HepG2 (cell line): ENCODE results near the gene STPG4. TPM values are rescaled to one million over a fixed set of nuclear protein-coding genes. Genes with fewer than 3 reads are reported as not detected.

Source experiments
- DBP ChIP-seq: sonication (generic); formaldehyde crosslinking; IDR thresholded peaks from 2 replicates; pipeline ENCODE4 v1.4.0; 2020; ENCODE audit warnings: missing genetic modification reagents; ENCODE audit errors: not compliant biosample characterization
- FOXP1 ChIP-seq, 2 experiments: fragments of 450-650 bp in 1 of 2; IDR thresholded peaks; 2 replicates each; pipeline ENCODE4 v1.6.1; 2017 to 2018; ENCODE audit warnings: antibody characterized with exemption in 1 of 2
- HBP1 ChIP-seq: IDR thresholded peaks from 2 replicates; pipeline ENCODE4 v1.6.1; 2016; ENCODE audit warnings: low read depth, control low read depth
- HNRNPUL1 ChIP-seq: fragments of 200-400 bp; formaldehyde crosslinking; IDR thresholded peaks from 2 replicates; pipeline ENCODE4 v1.6.1; 2017; ENCODE audit warnings: low read depth, mild to moderate bottlenecking, low read length, moderate library complexity
- JUN ChIP-seq: sonication (generic); formaldehyde crosslinking; IDR thresholded peaks from 2 replicates; pipeline ENCODE4 v1.4.0; 2020; ENCODE audit warnings: mild to moderate bottlenecking, missing genetic modification reagents
- KDM5A ChIP-seq: fragments of 200-600 bp; sonication (generic); IDR thresholded peaks from 2 replicates; pipeline ENCODE4 v1.7.0; 2018; ENCODE audit warnings: antibody characterized with exemption, mild to moderate bottlenecking, low read length, borderline replicate concordance
- NFYC ChIP-seq: IDR thresholded peaks from 2 replicates; pipeline ENCODE4 v1.6.1; 2016; ENCODE audit warnings: missing genetic modification reagents, missing compliant biosample characterization
- PAX8 ChIP-seq: sonication (generic); formaldehyde crosslinking; IDR thresholded peaks from 2 replicates; pipeline ENCODE4 v1.8.0; 2022; ENCODE audit warnings: mild to moderate bottlenecking, missing genetic modification reagents, borderline replicate concordance
- RFX5 ChIP-seq: IDR thresholded peaks from 2 replicates; pipeline ENCODE4 v1.6.1; 2011; ENCODE audit warnings: low read depth, low read length, improper control_type of control experiment
- RFXAP ChIP-seq: sonication (generic); formaldehyde crosslinking; IDR thresholded peaks from 2 replicates; pipeline ENCODE4 v1.4.0; 2020; ENCODE audit warnings: missing genetic modification reagents, borderline replicate concordance
- SMYD3 ChIP-seq: sonication (generic); formaldehyde crosslinking; IDR thresholded peaks from 2 replicates; pipeline ENCODE4 v1.8.1; 2023; ENCODE audit warnings: mild to moderate bottlenecking, missing genetic modification reagents
- TOPORS ChIP-seq: sonication (generic); formaldehyde crosslinking; IDR thresholded peaks from 2 replicates; pipeline ENCODE4 v1.8.0; 2023; ENCODE audit warnings: mild to moderate bottlenecking, missing genetic modification reagents
- ZNF432 ChIP-seq: sonication (generic); formaldehyde crosslinking; IDR thresholded peaks from 2 replicates; pipeline ENCODE4 v1.5.0; 2020; ENCODE audit warnings: missing genetic modification reagents, mild to moderate bottlenecking, borderline replicate concordance
- ZNF562 ChIP-seq: sonication (generic); formaldehyde crosslinking; IDR thresholded peaks from 2 replicates; pipeline ENCODE4 v1.8.0; 2022; ENCODE audit warnings: missing genetic modification reagents, borderline replicate concordance
- ZNF740 ChIP-seq: sonication (generic); formaldehyde crosslinking; IDR thresholded peaks from 2 replicates; pipeline ENCODE4 v1.4.0; 2020; ENCODE audit warnings: missing genetic modification reagents
- polyA plus RNA-seq, 8 experiments: library from polyadenylated mRNA; depleted of rRNA in 3 of 8; stranded (reverse) in 7 of 8; unstranded in 1 of 8; fragments of >200 nt; fragmentation: Illumina TruSeq in 4 of 8; extraction: Trizol in 4 of 8; gene quantifications; 2 replicates each; pipeline versions ENCODE4 v1.2.1 to v1.2.3, GENCODE V29; 2011 to 2016; ENCODE audit warnings: low read depth in 4 of 8, missing spikeins in 1 of 8, mixed read lengths in 1 of 8; ENCODE audit not compliant: insufficient read depth in 1 of 8
- total RNA-seq, 5 experiments: library from RNA; depleted of rRNA; stranded (reverse); fragments of >200 nt; fragmentation: Illumina TruSeq; extraction: Trizol; gene quantifications; 2 replicates each; pipeline ENCODE4 v1.2.3, GENCODE V29; 2016; ENCODE audit warnings: low read depth in 1 of 5
- TF ChIP-seq, protein P1 (sequence below): IDR thresholded peaks from 2 replicates; pipeline ENCODE4 v1.6.1; 2018; ENCODE audit warnings: missing genetic modification reagents
- TF ChIP-seq, protein P2 (sequence below): sonication (generic); formaldehyde crosslinking; conservative IDR thresholded peaks from 2 replicates; pipeline ENCODE4 v1.8.0; 2022; ENCODE audit warnings: low read depth, missing genetic modification reagents
- TF ChIP-seq, protein P3 (sequence below): IDR thresholded peaks from 2 replicates; pipeline ENCODE4 v1.6.1; 2012; ENCODE audit warnings: low read length, improper control_type of control experiment
- TF ChIP-seq, protein P4 (sequence below): IDR thresholded peaks from 2 replicates; pipeline ENCODE4 v1.6.1; 2016

STPG4 gene
- total and polyA plus RNA-seq, 2 of the 13 experiments (the other 11 are each of a cell fraction or from before 2014, with no cell fraction given) = 0.11 to 0.15 TPM

GRCh38 chr2:47070920-47071824 lies 83.9 kb downstream of the STPG4 start (continued):
- TF ChIP-seq SMYD3 (CRISPR knock-in tag) (no peak; the same call in 1 of the 2 replicates), PAX8 (CRISPR knock-in tag) (no peak), FOXP1 (IDR thresholded peaks at IDR 0.05) (no peak), FOXP1 (CRISPR knock-in tag; IDR thresholded peaks at IDR 0.05) (peak; percentile 55), RFX5 (no peak), HNRNPUL1 (no peak), JUN (CRISPR knock-in tag) (no peak; the same call in 1 of the 2 replicates), HBP1 (CRISPR knock-in tag) (0 out of 2 replicates have a peak, but pooled peaks have one; percentile 26), NFYC (CRISPR knock-in tag) (no peak), KDM5A (no peak; the same call in 1 of the 2 replicates), DBP (CRISPR knock-in tag) (no peak), RFXAP (CRISPR knock-in tag) (peak; percentile 89; the same call in 1 of the 2 replicates), ZNF740 (peak; percentile 72; the same call in 1 of the 2 replicates), TOPORS (CRISPR knock-in tag) (no peak), ZNF562 (no peak), ZNF432 (CRISPR knock-in tag) (no peak)
- TF ChIP-seq, protein P1, sequence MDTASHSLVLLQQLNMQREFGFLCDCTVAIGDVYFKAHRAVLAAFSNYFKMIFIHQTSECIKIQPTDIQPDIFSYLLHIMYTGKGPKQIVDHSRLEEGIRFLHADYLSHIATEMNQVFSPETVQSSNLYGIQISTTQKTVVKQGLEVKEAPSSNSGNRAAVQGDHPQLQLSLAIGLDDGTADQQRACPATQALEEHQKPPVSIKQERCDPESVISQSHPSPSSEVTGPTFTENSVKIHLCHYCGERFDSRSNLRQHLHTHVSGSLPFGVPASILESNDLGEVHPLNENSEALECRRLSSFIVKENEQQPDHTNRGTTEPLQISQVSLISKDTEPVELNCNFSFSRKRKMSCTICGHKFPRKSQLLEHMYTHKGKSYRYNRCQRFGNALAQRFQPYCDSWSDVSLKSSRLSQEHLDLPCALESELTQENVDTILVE (CRISPR knock-in tag) = no peak
- TF ChIP-seq, protein P2, sequence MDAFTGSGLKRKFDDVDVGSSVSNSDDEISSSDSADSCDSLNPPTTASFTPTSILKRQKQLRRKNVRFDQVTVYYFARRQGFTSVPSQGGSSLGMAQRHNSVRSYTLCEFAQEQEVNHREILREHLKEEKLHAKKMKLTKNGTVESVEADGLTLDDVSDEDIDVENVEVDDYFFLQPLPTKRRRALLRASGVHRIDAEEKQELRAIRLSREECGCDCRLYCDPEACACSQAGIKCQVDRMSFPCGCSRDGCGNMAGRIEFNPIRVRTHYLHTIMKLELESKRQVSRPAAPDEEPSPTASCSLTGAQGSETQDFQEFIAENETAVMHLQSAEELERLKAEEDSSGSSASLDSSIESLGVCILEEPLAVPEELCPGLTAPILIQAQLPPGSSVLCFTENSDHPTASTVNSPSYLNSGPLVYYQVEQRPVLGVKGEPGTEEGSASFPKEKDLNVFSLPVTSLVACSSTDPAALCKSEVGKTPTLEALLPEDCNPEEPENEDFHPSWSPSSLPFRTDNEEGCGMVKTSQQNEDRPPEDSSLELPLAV (CRISPR knock-in tag) = no peak
- TF ChIP-seq, protein P3, sequence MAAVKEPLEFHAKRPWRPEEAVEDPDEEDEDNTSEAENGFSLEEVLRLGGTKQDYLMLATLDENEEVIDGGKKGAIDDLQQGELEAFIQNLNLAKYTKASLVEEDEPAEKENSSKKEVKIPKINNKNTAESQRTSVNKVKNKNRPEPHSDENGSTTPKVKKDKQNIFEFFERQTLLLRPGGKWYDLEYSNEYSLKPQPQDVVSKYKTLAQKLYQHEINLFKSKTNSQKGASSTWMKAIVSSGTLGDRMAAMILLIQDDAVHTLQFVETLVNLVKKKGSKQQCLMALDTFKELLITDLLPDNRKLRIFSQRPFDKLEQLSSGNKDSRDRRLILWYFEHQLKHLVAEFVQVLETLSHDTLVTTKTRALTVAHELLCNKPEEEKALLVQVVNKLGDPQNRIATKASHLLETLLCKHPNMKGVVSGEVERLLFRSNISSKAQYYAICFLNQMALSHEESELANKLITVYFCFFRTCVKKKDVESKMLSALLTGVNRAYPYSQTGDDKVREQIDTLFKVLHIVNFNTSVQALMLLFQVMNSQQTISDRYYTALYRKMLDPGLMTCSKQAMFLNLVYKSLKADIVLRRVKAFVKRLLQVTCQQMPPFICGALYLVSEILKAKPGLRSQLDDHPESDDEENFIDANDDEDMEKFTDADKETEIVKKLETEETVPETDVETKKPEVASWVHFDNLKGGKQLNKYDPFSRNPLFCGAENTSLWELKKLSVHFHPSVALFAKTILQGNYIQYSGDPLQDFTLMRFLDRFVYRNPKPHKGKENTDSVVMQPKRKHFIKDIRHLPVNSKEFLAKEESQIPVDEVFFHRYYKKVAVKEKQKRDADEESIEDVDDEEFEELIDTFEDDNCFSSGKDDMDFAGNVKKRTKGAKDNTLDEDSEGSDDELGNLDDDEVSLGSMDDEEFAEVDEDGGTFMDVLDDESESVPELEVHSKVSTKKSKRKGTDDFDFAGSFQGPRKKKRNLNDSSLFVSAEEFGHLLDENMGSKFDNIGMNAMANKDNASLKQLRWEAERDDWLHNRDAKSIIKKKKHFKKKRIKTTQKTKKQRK = no peak
- TF ChIP-seq, protein P4, sequence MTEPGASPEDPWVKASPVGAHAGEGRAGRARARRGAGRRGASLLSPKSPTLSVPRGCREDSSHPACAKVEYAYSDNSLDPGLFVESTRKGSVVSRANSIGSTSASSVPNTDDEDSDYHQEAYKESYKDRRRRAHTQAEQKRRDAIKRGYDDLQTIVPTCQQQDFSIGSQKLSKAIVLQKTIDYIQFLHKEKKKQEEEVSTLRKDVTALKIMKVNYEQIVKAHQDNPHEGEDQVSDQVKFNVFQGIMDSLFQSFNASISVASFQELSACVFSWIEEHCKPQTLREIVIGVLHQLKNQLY (CRISPR knock-in tag) = no peak
